K562 (cell line): ENCODE measurements around the gene DNAJC17. TPM values are rescaled to one million over a fixed set of nuclear protein-coding genes. Genes with fewer than 3 reads are reported as not detected.

Experiments used
- ATAC-seq: fragments of 200-7000 bp; cut with Tn5 transposase; 3 replicates; pipeline ENCODE4 v1.9.1; 2020; ENCODE audit warnings: moderate library complexity
- BruUV-seq: library from RNA; stranded (reverse); fragments of 400-500 nt; replicated peaks from 2 replicates; lab custom pipeline; 2021; lab: Mats Ljungman, UMichigan
- CTCF ChIA-PET: fragments of 300-600 bp; formaldehyde crosslinking; extraction: SDS; loops from one replicate; lab custom pipeline; 2021; ENCODE audit warnings: low intra/inter-chr PET ratio; lab: Yijun Ruan, JAX
- POLR2A ChIA-PET: fragments of 300-600, 350-650 bp; sonication (Branson Sonifier 250); formaldehyde crosslinking; extraction: SDS; loops from one replicate; lab custom pipeline; 2021; ENCODE audit warnings: antibody characterized with exemption, inconsistent platforms; lab: Yijun Ruan, JAX
- DNase-seq, 4 experiments: peaks; one replicate each; pipeline versions ENCODE4 v3.0.0 to v3.0.0-alpha.2; 2011 to 2018; ENCODE audit warnings: low spot score in 3 of 4, mixed read lengths in 3 of 4; ENCODE audit errors: extremely low read depth in 1 of 4
- FAIRE-seq: peaks from 2 replicates; lab custom pipeline; 2011; peaks lifted over from hg19 to GRCh38; lab: Jason Lieb, UNC
- H2AFZ ChIP-seq: 2 replicates; pipeline ENCODE4 v1.6.0; 2011; ENCODE audit warnings: low read depth, low read length, control low read depth, inconsistent platforms
- H3K27ac ChIP-seq: fragments of 200-600 bp; 3 replicates; pipeline ENCODE4 v1.8.0; 2011; ENCODE audit warnings: low read depth, mild to moderate bottlenecking, control low read depth, inconsistent platforms, low read length, moderate library complexity, mixed read lengths; ENCODE audit errors: extremely low read depth
- H3K27me3 ChIP-seq, 2 experiments: fragments of 300-600 bp in 1 of 2; 2 replicates in 1 of 2; 3 replicates in 1 of 2; pipeline versions ENCODE4 v1.6.0 to v1.8.0; 2011; ENCODE audit warnings: inconsistent platforms in 2 of 2, low read length in 2 of 2, mild to moderate bottlenecking in 1 of 2, mixed read lengths in 1 of 2, moderate library complexity in 1 of 2; ENCODE audit not compliant: control insufficient read depth in 2 of 2, insufficient read depth in 2 of 2
- H3K36me3 ChIP-seq: fragments of 300-600 bp; 3 replicates; pipeline ENCODE4 v1.8.0; 2011; ENCODE audit warnings: mild to moderate bottlenecking, low read length, inconsistent platforms; ENCODE audit not compliant: control insufficient read depth, insufficient read depth
- H3K4me1 ChIP-seq, 2 experiments: fragments of 200-600 bp in 1 of 2; replicated peaks in 1 of 2; 2 replicates in 1 of 2; 3 replicates in 1 of 2; pipeline versions ENCODE4 v1.5.1 to v1.8.0; 2011; ENCODE audit warnings: inconsistent platforms in 2 of 2, low read length in 2 of 2, mild to moderate bottlenecking in 1 of 2, mixed read lengths in 1 of 2, moderate library complexity in 1 of 2; ENCODE audit not compliant: control insufficient read depth in 2 of 2, insufficient read depth in 2 of 2
- H3K4me2 ChIP-seq: 2 replicates; pipeline ENCODE4 v1.6.1; 2011; ENCODE audit warnings: low read length, control low read depth, inconsistent platforms, mixed read lengths; ENCODE audit not compliant: insufficient read depth
- H3K4me3 ChIP-seq: fragments of 200-600 bp; sonication (generic), shearing (Covaris generic); 2 replicates; pipeline ENCODE4 v1.5.1; 2016; ENCODE audit warnings: control low read depth, inconsistent platforms
- H3K79me2 ChIP-seq: fragments of 200-600 bp; 3 replicates; pipeline ENCODE4 v1.8.0; 2011; ENCODE audit warnings: low read length, inconsistent platforms; ENCODE audit not compliant: control insufficient read depth, insufficient read depth
- H3K9ac ChIP-seq, 2 experiments: 2 replicates each; pipeline versions ENCODE4 v1.6.0 to v1.6.1; 2011; ENCODE audit warnings: low read depth in 2 of 2, low read length in 2 of 2, control low read depth in 1 of 2, inconsistent platforms in 1 of 2, mild to moderate bottlenecking in 1 of 2, mixed read lengths in 1 of 2; ENCODE audit not compliant: insufficient read depth in 1 of 2
- H3K9me1 ChIP-seq: one replicate; pipeline ENCODE4 v1.6.0; 2011; ENCODE audit warnings: inconsistent platforms, mild to moderate bottlenecking, low read length, moderate library complexity; ENCODE audit not compliant: control insufficient read depth, insufficient read depth
- H3K9me3 ChIP-seq: replicated peaks from 2 replicates; pipeline ENCODE4 v1.5.1; 2011; ENCODE audit warnings: low read depth, low read length, inconsistent platforms; ENCODE audit not compliant: control insufficient read depth, insufficient read depth
- H4K20me1 ChIP-seq: replicated peaks from 2 replicates; pipeline ENCODE4 v1.6.1; 2011; ENCODE audit warnings: low read length, inconsistent platforms, mixed read lengths; ENCODE audit not compliant: control insufficient read depth, insufficient read depth
- SMAD1 ChIP-seq: fragments of 150-350 bp; IDR thresholded peaks from 2 replicates; pipeline ENCODE4 v1.6.1; 2014; ENCODE audit warnings: low read length, low read depth; ENCODE audit not compliant: partially characterized antibody
- SMAD2 ChIP-seq: fragments of 150-350 bp; IDR thresholded peaks from 2 replicates; pipeline ENCODE4 v1.6.1; 2014; ENCODE audit warnings: low read depth, mild to moderate bottlenecking, low read length
- WGBS: fragments of 100-300 bp; shearing (Covaris generic); methylation state at CpG from one replicate; pipeline ENCODE4 v1.1.6; 2016; ENCODE audit warnings: low coverage, mixed read lengths; ENCODE audit not compliant: insufficient coverage; ENCODE audit errors: missing lambda C conversion rate; 5-methylcytosine and 5-hydroxymethylcytosine counted together
- in situ Hi-C: fragments of 300-500 bp; cut with MboI; formaldehyde crosslinking; loops from 4 replicates; pipeline ENCODE4 v1.15.0; 2018; ENCODE audit warnings: inconsistent platforms, mixed read lengths
- intact Hi-C: fragments of 100-400 bp; cut with micrococcal nuclease; formaldehyde crosslinking; loops from 2 replicates; pipeline ENCODE4 v1.14.2; 2022
- polyA plus RNA-seq, 8 experiments: library from polyadenylated mRNA; depleted of rRNA in 4 of 8; stranded (reverse) in 5 of 8; unstranded in 3 of 8; fragments of >200 nt; fragmentation: Nextera tagmentation in 2 of 8; fragmentation: Illumina TruSeq in 1 of 8; extraction: Ambion mirVana in 2 of 8; extraction: Trizol in 1 of 8; gene quantifications; 2 replicates each; pipeline versions ENCODE4 v1.2.1 to v1.2.3, GENCODE V29; 2011 to 2014; ENCODE audit warnings: inconsistent platforms in 1 of 8, missing spikeins in 1 of 8
- total RNA-seq, 7 experiments: library from RNA; depleted of rRNA in 6 of 7; stranded (reverse); fragments of >200 nt in 6 of 7; fragmentation: Illumina TruSeq in 2 of 7; extraction: Trizol in 2 of 7; gene quantifications; 2 replicates each; pipeline versions ENCODE4 v1.2.1 to v1.2.3, GENCODE V29; 2011 to 2021; ENCODE audit warnings: low replicate concordance in 1 of 7
- TF ChIP-seq, protein P1 (sequence below): fragments of 450-650 bp; IDR thresholded peaks from 2 replicates; pipeline ENCODE4 v1.6.1; 2018; ENCODE audit warnings: mild to moderate bottlenecking, low read depth; ENCODE audit not compliant: partially characterized antibody

Gene DNAJC17
- total and polyA plus RNA-seq, 9 of the 15 experiments (the other 6 are each of a cell fraction or from before 2014, with no cell fraction given): 2.4 to 79.4 (median 44.2) TPM

DNA sequence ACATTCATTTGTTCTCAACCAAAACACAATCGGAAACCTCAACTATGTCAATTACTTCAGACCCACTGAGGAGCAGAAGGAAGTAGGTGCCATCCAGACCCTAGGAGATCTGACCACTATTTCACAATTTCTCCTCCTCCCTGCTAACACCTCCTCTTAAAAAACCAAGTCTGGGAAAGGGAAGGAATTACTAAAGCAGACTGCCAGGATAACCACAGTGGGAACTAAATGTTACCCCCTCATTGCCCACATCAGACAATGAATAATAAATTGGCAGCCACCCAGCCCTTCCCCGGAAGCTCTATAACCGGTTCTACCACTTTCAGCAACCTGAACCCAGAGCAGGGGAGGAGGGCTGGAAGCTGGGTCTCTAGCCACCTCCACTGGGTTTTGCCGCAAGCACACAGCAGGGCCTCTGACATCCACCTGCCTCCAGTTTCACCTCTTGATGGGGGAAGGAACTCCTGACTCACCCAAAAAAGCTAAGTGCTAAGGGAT lies 19.9 kb downstream of the DNAJC17 start:
- H3K4me2 ChIP-seq: no peak overlapping the region
- H3K9me3 ChIP-seq: no peaks in the 10 kb centered on the region
- FAIRE-seq (no peak), ATAC-seq (no peak), DNase-seq (no peak)
- no peak overlapping the region for H3K4me3 ChIP-seq
- POLR2A ChIA-PET: interaction anchor here (0.6 to 2.4 kb wide), 5 partner anchors 9 to 105 kb away, joined by 3 to 11 read pairs (median 3); partner anchors contain the start of genes DNAJC17 and ZFYVE19
- H3K4me1 ChIP-seq: peaks cover 7 to 11% of the 10 kb centered on the region in 2 experiments; a peak in 4 of 5 replicates
- CTCF ChIA-PET: interaction anchor here (5.1 kb wide), 1 partner anchor 106 kb away, joined by 66 read pairs; the partner anchor contains the start of gene VPS18
- intact Hi-C loops: loop anchor here (5.0 to 10.0 kb wide), 2 partner anchors 70 to 273 kb away; no protein-coding TSS in a partner anchor
- in situ Hi-C loops: no loop called here
- no TSS peak for BruUV-seq
- H3K36me3 ChIP-seq: peaks cover 10% of the 10 kb centered on the region; the same call in 1 of the 3 replicates
- no peaks in the 10 kb centered on the region for H4K20me1 ChIP-seq
- no peaks in the 10 kb centered on the region for H3K27me3 ChIP-seq
- H3K79me2 ChIP-seq: peaks cover 4% of the 10 kb centered on the region; the same call in 1 of the 3 replicates
- no peaks in the 10 kb centered on the region for H3K9me1 ChIP-seq
- no peak overlapping the region; a peak in 1 of 4 replicates for H3K9ac ChIP-seq
- WGBS: 55% methylated on average over 4 of the region's 4 CpGs
- TF ChIP-seq, protein P1, sequence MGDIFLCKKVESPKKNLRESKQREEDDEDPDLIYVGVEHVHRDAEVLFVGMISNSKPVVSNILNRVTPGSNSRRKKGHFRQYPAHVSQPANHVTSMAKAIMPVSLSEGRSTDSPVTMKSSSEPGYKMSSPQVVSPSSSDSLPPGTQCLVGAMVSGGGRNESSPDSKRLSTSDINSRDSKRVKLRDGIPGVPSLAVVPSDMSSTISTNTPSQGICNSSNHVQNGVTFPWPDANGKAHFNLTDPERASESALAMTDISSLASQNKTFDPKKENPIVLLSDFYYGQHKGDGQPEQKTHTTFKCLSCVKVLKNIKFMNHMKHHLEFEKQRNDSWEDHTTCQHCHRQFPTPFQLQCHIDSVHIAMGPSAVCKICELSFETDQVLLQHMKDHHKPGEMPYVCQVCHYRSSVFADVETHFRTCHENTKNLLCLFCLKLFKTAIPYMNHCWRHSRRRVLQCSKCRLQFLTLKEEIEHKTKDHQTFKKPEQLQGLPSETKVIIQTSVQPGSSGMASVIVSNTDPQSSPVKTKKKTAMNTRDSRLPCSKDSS: no peak
- no peak for TF ChIP-seq SMAD2
- no peak for TF ChIP-seq SMAD1
- H3K27ac ChIP-seq: no peak overlapping the region
- H2AFZ ChIP-seq: no peak overlapping the region
